Right atrium auricular region (tissue), 2 donors: ENCODE results near the gene TP73. TPM values are rescaled to one million over a fixed set of nuclear protein-coding genes. Genes with fewer than 3 reads are reported as not detected.

ENCODE experiments used
- DNase-seq: peaks from one replicate; pipeline ENCODE4 v3.0.0-alpha.2; 2019; ENCODE audit warnings: low spot score
- H3K27ac ChIP-seq, 2 donors: fragments of 200-600 bp; sonication (generic); 1 replicate in 1 of 2; 2 replicates in 1 of 2; pipeline ENCODE4 v1.5.1; 2016 to 2019
- H3K27me3 ChIP-seq, 2 donors: fragments of 200-600 bp; sonication (generic); one replicate each; pipeline versions ENCODE4 v1.5.1 to v1.6.0; 2017 to 2019
- H3K36me3 ChIP-seq: fragments of 200-600 bp; sonication (generic); one replicate; pipeline ENCODE4 v1.5.1; 2016
- H3K4me1 ChIP-seq, 2 donors: fragments of 200-600 bp; sonication (generic); one replicate each; pipeline versions ENCODE4 v1.5.1 to v1.6.0; 2017 to 2019
- H3K4me3 ChIP-seq, 2 donors: fragments of 200-600 bp; sonication (generic); 1 replicate in 1 of 2; 2 replicates in 1 of 2; pipeline ENCODE4 v1.5.1; 2017 to 2019; ENCODE audit warnings: mild to moderate bottlenecking in 1 of 2, moderate library complexity in 1 of 2
- H3K9me3 ChIP-seq, 2 donors: fragments of 200-600 bp; sonication (generic); one replicate each; pipeline ENCODE4 v1.5.1; 2019
- total RNA-seq, 2 donors: library from RNA; depleted of rRNA; stranded (reverse); fragments of >200 nt; gene quantifications; one replicate each; pipeline ENCODE4 v1.1.0, GENCODE V29; 2016
- TF ChIP-seq, protein P1 (sequence below), 2 donors: fragments of 200-600 bp; sonication (generic); IDR thresholded peaks; one replicate each; pipeline ENCODE4 v1.5.1; 2019; ENCODE audit warnings: antibody characterized with exemption in 2 of 2

Gene TP73
- total RNA-seq, 2 donors from 2014 or later: 0.16 TPM; not detected in 1

DNA sequence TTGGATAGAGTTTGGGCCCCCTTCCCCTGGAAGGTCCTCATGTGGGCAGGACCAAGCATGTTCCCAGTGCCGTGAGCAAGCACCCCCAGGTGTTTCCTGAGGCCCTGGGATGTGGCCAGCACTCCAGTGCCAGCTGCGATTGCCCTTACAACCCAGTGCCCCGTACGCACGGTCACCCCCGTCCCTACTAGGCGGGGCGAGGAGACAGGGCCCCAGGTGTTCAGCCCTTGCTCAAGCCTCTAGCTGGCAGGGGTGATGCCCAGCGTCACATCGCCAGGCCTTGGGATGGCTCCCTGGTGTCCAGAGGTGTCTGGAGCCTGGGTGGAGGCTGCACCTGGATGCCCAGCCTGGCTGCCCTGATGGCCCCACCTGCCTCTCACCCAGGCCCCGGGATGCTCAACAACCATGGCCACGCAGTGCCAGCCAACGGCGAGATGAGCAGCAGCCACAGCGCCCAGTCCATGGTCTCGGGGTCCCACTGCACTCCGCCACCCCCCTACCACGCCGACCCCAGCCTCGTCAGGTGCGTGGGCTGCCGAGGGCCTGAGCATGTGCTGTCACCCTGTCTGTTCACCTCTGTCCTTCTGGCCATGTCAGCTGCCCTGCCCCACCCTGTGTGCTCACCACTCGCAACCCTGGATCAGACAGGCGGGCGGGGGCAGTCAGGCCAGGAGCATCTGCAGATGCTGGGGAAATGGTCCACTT is 78.4 kb downstream of the TP73 start:
- H3K27ac ChIP-seq: no peak overlapping the region
- no peaks in the 10 kb centered on the region for H3K36me3 ChIP-seq
- H3K9me3 ChIP-seq: no peaks in the 10 kb centered on the region
- peaks cover 0 to 24% of the 10 kb centered on the region in 2 donors for H3K4me1 ChIP-seq
- no peak overlapping the region for H3K4me3 ChIP-seq
- no peak for DNase-seq
- TF ChIP-seq, protein P1, sequence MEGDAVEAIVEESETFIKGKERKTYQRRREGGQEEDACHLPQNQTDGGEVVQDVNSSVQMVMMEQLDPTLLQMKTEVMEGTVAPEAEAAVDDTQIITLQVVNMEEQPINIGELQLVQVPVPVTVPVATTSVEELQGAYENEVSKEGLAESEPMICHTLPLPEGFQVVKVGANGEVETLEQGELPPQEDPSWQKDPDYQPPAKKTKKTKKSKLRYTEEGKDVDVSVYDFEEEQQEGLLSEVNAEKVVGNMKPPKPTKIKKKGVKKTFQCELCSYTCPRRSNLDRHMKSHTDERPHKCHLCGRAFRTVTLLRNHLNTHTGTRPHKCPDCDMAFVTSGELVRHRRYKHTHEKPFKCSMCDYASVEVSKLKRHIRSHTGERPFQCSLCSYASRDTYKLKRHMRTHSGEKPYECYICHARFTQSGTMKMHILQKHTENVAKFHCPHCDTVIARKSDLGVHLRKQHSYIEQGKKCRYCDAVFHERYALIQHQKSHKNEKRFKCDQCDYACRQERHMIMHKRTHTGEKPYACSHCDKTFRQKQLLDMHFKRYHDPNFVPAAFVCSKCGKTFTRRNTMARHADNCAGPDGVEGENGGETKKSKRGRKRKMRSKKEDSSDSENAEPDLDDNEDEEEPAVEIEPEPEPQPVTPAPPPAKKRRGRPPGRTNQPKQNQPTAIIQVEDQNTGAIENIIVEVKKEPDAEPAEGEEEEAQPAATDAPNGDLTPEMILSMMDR (IDR thresholded peaks at IDR 0.05): no peak
- no peaks in the 10 kb centered on the region for H3K27me3 ChIP-seq

DNA sequence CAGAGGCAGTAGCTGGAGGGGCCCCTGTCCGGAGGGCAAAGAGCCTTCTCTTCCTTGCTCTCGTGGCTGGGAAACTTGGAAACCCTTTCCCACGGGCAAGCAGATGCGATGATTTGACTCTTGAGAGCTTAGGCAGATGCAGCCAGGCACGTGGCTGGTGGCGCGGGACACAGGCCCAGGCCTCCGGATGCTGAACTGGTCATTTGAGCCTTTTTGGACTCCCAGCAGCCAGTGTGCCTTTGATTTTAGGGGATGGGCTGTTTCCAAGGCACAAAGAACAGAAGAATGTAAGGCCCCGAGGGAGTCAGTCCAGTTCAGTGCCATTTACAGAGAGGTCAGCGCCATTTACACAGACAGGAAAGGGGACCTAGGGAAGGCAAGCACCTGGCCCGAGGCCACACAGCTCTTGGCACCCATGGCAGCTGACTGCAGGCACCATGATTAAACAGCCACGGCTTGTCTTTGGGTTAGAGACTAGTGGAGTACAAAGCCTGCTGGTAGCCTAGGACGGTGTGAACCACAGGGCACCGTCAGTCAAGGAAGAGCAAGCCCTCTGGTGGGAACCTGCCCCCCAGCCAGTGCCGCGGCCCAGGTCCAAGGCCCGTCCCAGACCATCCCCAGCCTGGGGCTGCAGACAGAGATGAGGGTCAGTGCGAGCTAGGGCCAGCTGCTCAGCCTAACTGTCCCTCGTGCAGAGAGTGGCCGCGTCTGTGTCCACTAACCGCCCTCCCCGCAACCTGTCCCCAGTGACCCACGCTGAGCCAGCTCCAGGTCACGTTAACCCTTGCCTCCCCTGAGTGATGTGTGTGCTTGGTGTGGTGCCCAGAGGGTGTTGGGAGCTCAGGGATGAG is 79.5 kb downstream of the TP73 start:
- H3K27ac ChIP-seq: no peak overlapping the region
- H3K4me3 ChIP-seq: no peak overlapping the region
- TF ChIP-seq, protein P1 (IDR thresholded peaks at IDR 0.05): no peak
- DNase-seq: no peak
- no peaks in the 10 kb centered on the region for H3K27me3 ChIP-seq
- H3K4me1 ChIP-seq: peaks cover 0 to 24% of the 10 kb centered on the region in 2 donors
- H3K9me3 ChIP-seq: no peaks in the 10 kb centered on the region
- peaks cover 3% of the 10 kb centered on the region for H3K36me3 ChIP-seq

DNA sequence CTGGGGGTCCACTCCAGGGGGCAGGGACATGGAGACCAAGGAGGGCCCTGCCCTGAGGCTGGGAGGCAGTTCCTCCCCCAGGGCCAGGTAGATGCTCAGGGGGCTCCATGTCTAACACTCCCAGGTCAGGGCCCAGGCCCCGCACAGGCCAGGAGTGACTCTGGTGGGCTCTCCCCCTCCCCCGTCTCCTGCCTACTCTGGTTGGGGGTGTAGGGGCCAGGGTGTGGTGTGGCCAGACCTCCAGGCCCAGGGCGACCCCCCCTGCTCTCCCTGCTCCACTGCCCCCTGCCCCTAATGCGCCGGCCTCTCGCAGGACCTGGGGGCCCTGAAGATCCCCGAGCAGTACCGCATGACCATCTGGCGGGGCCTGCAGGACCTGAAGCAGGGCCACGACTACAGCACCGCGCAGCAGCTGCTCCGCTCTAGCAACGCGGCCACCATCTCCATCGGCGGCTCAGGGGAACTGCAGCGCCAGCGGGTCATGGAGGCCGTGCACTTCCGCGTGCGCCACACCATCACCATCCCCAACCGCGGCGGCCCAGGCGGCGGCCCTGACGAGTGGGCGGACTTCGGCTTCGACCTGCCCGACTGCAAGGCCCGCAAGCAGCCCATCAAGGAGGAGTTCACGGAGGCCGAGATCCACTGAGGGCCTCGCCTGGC is 80.2 kb downstream of the TP73 start:
- H3K36me3 ChIP-seq: peaks cover 11% of the 10 kb centered on the region
- DNase-seq: no peak
- TF ChIP-seq, protein P1 (IDR thresholded peaks at IDR 0.05): no peak
- peaks cover 0 to 24% of the 10 kb centered on the region in 2 donors for H3K4me1 ChIP-seq
- no peaks in the 10 kb centered on the region for H3K27me3 ChIP-seq
- no peak overlapping the region for H3K27ac ChIP-seq
- no peaks in the 10 kb centered on the region for H3K9me3 ChIP-seq
- no peak overlapping the region for H3K4me3 ChIP-seq

DNA sequence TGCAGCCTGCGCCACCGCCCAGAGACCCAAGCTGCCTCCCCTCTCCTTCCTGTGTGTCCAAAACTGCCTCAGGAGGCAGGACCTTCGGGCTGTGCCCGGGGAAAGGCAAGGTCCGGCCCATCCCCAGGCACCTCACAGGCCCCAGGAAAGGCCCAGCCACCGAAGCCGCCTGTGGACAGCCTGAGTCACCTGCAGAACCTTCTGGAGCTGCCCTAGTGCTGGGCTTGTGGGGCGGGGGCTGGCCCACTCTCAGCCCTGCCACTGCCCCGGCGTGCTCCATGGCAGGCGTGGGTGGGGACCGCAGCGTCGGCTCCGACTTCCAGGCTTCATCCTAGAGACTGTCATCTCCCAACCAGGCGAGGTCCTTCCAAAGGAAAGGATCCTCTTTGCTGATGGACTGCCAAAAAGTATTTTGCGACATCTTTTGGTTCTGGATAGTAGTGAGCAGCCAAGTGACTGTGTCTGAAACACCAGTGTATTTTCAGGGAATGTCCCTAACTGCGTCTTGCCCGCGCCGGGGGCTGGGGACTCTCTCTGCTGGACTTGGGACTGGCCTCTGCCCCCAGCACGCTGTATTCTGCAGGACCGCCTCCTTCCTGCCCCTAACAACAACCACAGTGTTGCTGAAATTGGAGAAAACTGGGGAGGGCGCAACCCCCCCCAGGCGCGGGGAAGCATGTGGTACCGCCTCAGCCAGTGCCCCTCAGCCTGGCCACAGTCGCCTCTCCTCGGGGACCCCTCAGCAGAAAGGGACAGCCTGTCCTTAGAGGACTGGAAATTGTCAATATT is 81.0 kb downstream of the TP73 start:
- no peak overlapping the region for H3K4me3 ChIP-seq
- H3K27ac ChIP-seq: no peak overlapping the region
- no peaks in the 10 kb centered on the region for H3K27me3 ChIP-seq
- peaks cover 18% of the 10 kb centered on the region for H3K36me3 ChIP-seq
- TF ChIP-seq, protein P1 (IDR thresholded peaks at IDR 0.05): no peak
- no peaks in the 10 kb centered on the region for H3K9me3 ChIP-seq
- no peak for DNase-seq
- H3K4me1 ChIP-seq: peaks cover 0 to 24% of the 10 kb centered on the region in 2 donors

DNA sequence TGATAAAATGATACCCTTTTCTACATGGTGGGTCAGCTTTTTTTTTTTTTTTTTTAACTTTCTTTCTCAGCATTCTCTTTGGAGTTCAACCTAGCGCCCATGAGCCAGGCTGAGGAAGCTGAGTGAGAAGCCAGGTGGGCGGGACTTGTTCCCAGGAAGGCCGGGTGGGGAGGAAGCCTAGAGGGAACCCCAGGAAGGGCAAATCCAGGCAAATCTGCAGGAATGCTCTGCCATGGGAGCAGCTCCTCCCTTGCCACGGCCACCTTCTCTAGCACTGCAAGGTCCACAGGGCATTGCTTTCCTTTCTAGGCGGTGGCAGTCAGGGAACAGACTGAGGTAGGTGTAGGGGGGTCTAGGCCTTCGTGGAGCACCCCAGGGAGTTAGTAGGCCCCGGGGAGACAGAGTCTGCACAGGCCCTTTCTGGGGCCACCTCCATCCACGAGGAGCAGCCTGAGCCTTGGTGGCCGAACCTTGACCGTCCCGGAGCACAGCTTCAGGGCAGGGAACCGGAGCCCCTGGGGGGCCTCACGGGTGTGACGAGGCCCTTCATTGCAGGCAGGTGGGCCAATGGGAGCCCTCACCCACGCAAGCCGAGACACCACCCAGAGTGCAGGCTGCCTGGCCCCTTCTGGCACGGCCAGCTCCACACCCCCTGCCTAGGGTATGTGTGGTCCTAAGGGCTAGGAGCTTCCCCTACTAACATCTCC is 81.7 kb downstream of the TP73 start:
- no peak for DNase-seq
- H3K4me3 ChIP-seq: no peak overlapping the region
- no peak overlapping the region for H3K27ac ChIP-seq
- H3K36me3 ChIP-seq: peaks cover 25% of the 10 kb centered on the region
- peaks cover 0 to 24% of the 10 kb centered on the region in 2 donors for H3K4me1 ChIP-seq
- H3K27me3 ChIP-seq: no peaks in the 10 kb centered on the region
- TF ChIP-seq, protein P1 (IDR thresholded peaks at IDR 0.05): no peak
- no peaks in the 10 kb centered on the region for H3K9me3 ChIP-seq
